Parathyroid adenoma (tissue), 2 donors: ENCODE measurements around the gene SPAG5.
A peak's percentile ranks its signal among the peaks of the same experiment; 100 is the strongest.
"Not testable (repeated sequence)": the region's sequence is repeated elsewhere in the genome, so short reads cannot be mapped to it uniquely, and the experiment has no call there.

Experiments used
- H2AFZ ChIP-seq: fragments of 300-600 bp; sonication (generic); one replicate; pipeline ENCODE4 v1.7.0; 2017; ENCODE audit warnings: antibody characterized with exemption, mild to moderate bottlenecking
- H3K27ac ChIP-seq: fragments of 300-600 bp; sonication (generic); one replicate; pipeline ENCODE4 v1.7.0; 2017
- H3K27me3 ChIP-seq: fragments of 300-600 bp; sonication (generic); one replicate; pipeline ENCODE4 v1.7.0; 2017; ENCODE audit warnings: low read length; ENCODE audit not compliant: control insufficient read depth, insufficient read depth
- H3K36me3 ChIP-seq: fragments of 300-600 bp; sonication (generic); one replicate; pipeline ENCODE4 v1.7.0; 2017; ENCODE audit warnings: low read length; ENCODE audit not compliant: control insufficient read depth, insufficient read depth
- H3K4me1 ChIP-seq: fragments of 300-600 bp; sonication (generic); one replicate; pipeline ENCODE4 v1.7.0; 2017; ENCODE audit warnings: control low read depth
- H3K4me2 ChIP-seq: fragments of 300-600 bp; sonication (generic); one replicate; pipeline ENCODE4 v1.7.0; 2017; ENCODE audit warnings: low read length
- H3K4me3 ChIP-seq: fragments of 300-600 bp; sonication (generic); one replicate; pipeline ENCODE4 v1.7.0; 2017; ENCODE audit warnings: low read depth, low read length
- H3K79me2 ChIP-seq: fragments of 300-600 bp; sonication (generic); one replicate; pipeline ENCODE4 v1.7.0; 2017; ENCODE audit warnings: control low read depth
- H3K9ac ChIP-seq: fragments of 300-600 bp; sonication (generic); one replicate; pipeline ENCODE4 v1.7.0; 2017; ENCODE audit warnings: mild to moderate bottlenecking
- H3K9me3 ChIP-seq: fragments of 300-600 bp; sonication (generic); one replicate; pipeline ENCODE4 v1.7.0; 2017; ENCODE audit warnings: low read length; ENCODE audit not compliant: control insufficient read depth
- TF ChIP-seq, protein P1 (sequence below): fragments of 300-600 bp; sonication (generic); IDR thresholded peaks from one replicate; pipeline ENCODE4 v1.7.0; 2017; ENCODE audit warnings: antibody characterized with exemption, mild to moderate bottlenecking
- donor health status: primary hyperparathyroidism.

SPAG5 gene

DNA sequence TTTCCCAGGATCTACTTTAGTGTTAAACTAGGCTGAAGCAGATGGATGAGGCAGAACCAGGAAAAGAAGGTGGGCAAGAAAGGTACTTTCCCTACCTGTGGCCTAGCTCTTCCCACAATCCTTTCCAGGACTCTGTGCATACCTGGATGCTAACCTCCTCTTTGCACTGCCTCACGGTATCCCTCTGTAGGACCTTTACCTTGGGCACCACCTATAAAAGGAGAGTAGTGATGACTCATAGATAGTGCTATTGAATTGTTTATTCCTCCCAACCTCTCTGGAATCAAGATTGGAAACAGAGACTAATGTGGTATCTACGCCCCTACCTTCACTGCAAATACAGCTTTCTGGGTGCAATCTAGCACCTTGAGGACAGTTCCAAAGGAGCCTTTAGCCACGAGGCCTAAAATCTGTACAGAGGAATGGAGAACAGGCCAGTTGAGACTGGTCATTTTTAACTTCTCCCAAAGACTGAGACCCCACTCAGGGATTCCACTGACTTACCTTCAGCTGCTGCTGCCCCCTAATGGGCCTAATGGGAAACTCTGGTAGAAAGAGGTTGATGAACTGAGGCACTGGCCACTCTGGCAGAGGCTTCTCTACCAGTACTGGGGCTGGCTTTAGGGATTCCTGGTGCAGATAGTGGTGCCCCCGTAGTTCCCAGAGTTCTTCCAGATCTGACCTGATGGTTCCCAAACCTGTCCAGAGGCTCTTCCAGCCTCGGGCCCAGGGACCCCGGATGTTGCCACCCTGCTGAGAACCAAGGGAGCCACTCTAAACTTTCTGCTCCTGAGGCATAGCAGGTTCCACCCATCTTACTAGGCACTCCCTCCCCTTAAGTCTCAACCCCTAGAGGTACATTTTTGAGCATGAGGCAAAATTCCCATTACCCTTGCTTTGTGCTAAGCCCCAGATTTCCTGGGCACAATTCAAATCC lies 14.4 kb upstream of the SPAG5 start:
- H3K79me2 ChIP-seq = no peaks in the 10 kb centered on the region
- no peaks in the 10 kb centered on the region for H3K27me3 ChIP-seq
- no peak overlapping the region for H3K4me3 ChIP-seq
- TF ChIP-seq, protein P1, sequence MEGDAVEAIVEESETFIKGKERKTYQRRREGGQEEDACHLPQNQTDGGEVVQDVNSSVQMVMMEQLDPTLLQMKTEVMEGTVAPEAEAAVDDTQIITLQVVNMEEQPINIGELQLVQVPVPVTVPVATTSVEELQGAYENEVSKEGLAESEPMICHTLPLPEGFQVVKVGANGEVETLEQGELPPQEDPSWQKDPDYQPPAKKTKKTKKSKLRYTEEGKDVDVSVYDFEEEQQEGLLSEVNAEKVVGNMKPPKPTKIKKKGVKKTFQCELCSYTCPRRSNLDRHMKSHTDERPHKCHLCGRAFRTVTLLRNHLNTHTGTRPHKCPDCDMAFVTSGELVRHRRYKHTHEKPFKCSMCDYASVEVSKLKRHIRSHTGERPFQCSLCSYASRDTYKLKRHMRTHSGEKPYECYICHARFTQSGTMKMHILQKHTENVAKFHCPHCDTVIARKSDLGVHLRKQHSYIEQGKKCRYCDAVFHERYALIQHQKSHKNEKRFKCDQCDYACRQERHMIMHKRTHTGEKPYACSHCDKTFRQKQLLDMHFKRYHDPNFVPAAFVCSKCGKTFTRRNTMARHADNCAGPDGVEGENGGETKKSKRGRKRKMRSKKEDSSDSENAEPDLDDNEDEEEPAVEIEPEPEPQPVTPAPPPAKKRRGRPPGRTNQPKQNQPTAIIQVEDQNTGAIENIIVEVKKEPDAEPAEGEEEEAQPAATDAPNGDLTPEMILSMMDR = peak; percentile 68
- no peak overlapping the region for H3K9ac ChIP-seq
- H3K9me3 ChIP-seq = no peaks in the 10 kb centered on the region
- H3K36me3 ChIP-seq = no peaks in the 10 kb centered on the region
- H3K4me2 ChIP-seq = no peak overlapping the region
- H3K27ac ChIP-seq = no peak overlapping the region
- no peak overlapping the region for H2AFZ ChIP-seq
- H3K4me1 ChIP-seq = no peaks in the 10 kb centered on the region

DNA sequence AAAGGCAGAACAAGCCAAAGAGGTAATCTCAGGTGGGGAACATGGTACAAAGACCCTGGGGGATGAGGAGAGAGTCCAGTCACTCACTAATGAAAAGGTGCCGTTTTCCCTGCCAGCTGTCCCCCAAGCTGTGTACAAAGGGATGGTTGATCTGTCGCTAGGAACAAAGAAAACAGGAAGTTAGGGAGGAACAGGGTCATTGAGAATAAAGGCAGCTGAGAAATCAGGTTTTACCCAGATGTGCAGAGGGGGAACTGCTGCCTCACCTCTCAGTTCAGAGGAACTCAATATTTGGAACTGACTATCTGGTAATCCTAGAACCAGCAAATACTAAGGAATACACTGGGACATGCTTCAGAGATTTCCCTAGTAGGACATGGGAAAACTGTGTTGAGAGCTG lies 13.7 kb upstream of the SPAG5 start:
- TF ChIP-seq, protein P1 = no peak
- H3K36me3 ChIP-seq = no peaks in the 10 kb centered on the region
- no peak overlapping the region for H3K9ac ChIP-seq
- no peak overlapping the region for H2AFZ ChIP-seq
- H3K27ac ChIP-seq = no peak overlapping the region
- H3K9me3 ChIP-seq = no peaks in the 10 kb centered on the region
- H3K79me2 ChIP-seq = no peaks in the 10 kb centered on the region
- no peaks in the 10 kb centered on the region for H3K27me3 ChIP-seq
- H3K4me1 ChIP-seq = no peaks in the 10 kb centered on the region
- H3K4me3 ChIP-seq = no peak overlapping the region
- H3K4me2 ChIP-seq = no peak overlapping the region

DNA sequence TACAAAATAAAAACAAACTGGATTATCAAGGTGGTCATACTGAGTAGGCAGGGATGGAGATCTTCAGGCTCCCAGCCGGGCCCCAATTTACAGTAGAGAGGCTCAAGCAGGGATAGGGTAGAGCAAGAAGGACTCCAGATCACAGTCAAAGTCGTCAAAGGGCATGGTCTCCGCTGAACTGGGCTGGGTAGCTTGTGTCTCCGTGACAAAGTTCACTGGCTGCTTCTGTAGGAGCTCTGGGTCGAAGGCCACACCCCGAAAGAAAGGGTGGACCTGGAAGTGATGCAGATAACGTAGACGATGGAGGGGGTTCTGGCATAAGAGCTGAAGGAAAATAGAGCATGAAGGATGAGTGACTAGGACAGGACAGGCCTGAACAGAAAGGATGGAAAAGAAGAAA lies 11.6 kb upstream of the SPAG5 start:
- no peaks in the 10 kb centered on the region for H3K36me3 ChIP-seq
- no peak overlapping the region for H3K4me3 ChIP-seq
- TF ChIP-seq, protein P1 = no peak
- H3K27ac ChIP-seq = no peak overlapping the region
- H3K9ac ChIP-seq = no peak overlapping the region
- H3K9me3 ChIP-seq = no peaks in the 10 kb centered on the region
- no peaks in the 10 kb centered on the region for H3K27me3 ChIP-seq
- no peak overlapping the region for H2AFZ ChIP-seq
- H3K4me2 ChIP-seq = no peak overlapping the region
- H3K4me1 ChIP-seq = no peaks in the 10 kb centered on the region
- H3K79me2 ChIP-seq = no peaks in the 10 kb centered on the region

DNA sequence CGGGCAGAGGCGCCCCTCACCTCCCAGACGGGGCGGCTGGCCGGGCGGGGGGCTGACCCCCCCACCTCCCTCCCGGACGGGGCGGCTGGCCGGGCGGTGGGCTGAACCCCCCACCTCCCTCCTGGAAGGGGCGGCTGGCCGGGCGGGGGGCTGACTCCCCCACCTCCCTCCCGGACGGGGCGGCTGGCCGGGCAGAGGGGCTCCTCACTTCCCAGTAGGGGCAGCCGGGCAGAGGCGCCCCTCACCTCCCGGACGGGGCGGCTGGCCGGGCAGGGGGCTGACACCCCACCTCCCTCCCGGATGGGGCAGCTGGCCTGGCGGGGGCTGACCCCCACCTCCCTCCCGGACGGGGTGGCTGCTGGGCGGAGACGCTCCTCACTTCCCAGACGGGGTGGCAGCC lies 5.2 kb upstream of the SPAG5 start:
- H3K9ac ChIP-seq, H3K27ac ChIP-seq, H2AFZ ChIP-seq, H3K4me2 ChIP-seq, H3K27me3 ChIP-seq, H3K9me3 ChIP-seq, H3K36me3 ChIP-seq, H3K4me1 ChIP-seq, H3K4me3 ChIP-seq, H3K79me2 ChIP-seq: not testable (repeated sequence)

DNA sequence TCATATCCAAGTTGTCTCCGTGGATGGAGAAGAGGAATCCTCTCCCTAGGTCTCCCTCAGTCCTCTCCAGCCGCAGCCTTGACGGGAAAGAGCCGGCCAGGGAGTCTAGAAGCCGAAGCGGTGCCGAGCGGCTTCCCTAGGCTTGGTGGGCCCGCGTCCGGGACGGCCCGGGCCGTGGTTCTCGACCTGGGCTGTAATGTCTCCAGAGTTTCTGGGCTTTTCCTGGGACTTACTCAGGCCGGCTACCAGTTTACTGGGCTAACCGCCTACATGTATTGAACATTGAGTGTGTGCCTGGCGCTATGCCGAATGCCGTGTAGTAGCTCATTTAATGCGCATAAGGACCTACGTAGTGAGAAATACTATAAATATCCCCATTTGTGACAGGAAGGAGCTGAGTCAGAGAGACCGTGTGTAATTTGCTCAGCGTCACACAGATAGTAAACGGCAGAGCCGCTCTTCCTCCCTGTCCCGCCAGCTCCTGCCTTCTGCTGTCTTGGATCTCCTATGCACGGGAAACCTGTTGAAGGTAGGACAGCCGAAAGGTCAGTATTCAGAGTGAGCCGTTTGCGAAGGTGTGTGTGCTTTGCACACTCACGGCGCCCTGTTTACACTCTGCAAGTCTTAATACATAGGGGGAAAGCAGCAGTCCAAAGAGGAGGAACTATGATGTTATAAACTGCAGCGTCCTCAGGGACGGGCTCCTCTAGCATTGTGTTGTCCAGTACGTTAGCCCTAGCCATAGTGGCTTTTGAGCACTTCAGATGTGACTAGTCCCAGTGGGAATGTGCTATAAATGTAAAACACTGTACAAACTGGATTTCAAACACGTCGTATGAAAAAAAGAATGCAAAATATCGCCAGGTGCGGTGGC lies 723 bp upstream of the SPAG5 start:
- no peak overlapping the region for H3K9ac ChIP-seq
- TF ChIP-seq, protein P1 = no peak
- peak overlapping the region; percentile 71 for H3K27ac ChIP-seq
- H3K4me2 ChIP-seq = peak overlapping the region; percentile 77
- H3K79me2 ChIP-seq = no peaks in the 10 kb centered on the region
- H3K4me1 ChIP-seq = peaks cover 5% of the 10 kb centered on the region
- H3K36me3 ChIP-seq = no peaks in the 10 kb centered on the region
- H2AFZ ChIP-seq = peak overlapping the region; percentile 96
- H3K4me3 ChIP-seq = peak overlapping the region; percentile 60
- H3K27me3 ChIP-seq = no peaks in the 10 kb centered on the region
- H3K9me3 ChIP-seq = no peaks in the 10 kb centered on the region
